Stimulated activated CD4-positive, alpha-beta T cell treated with anti-CD3 and anti-CD28 coated beads, Interleukin-12 subunit alpha, Interleukin-12 subunit beta, amount 100 ng/mL, for 4 hours (primary cell): ENCODE measurements around the gene GALP.
"Not testable (repeated sequence)": the region's sequence is repeated elsewhere in the genome, so short reads cannot be mapped to it uniquely, and the experiment has no call there.

Experiments used
- DNase-seq: peaks from one replicate; pipeline ENCODE4 v3.0.0-alpha.2; 2020

GALP gene

GRCh38 chr19:56175861-56176307 is at the start of gene GALP:
GALP (plus strand) TSS chr19:56176008; CDS start chr19:56177109, 1,101 bp downstream.
- not testable (repeated sequence) for DNase-seq

DNA sequence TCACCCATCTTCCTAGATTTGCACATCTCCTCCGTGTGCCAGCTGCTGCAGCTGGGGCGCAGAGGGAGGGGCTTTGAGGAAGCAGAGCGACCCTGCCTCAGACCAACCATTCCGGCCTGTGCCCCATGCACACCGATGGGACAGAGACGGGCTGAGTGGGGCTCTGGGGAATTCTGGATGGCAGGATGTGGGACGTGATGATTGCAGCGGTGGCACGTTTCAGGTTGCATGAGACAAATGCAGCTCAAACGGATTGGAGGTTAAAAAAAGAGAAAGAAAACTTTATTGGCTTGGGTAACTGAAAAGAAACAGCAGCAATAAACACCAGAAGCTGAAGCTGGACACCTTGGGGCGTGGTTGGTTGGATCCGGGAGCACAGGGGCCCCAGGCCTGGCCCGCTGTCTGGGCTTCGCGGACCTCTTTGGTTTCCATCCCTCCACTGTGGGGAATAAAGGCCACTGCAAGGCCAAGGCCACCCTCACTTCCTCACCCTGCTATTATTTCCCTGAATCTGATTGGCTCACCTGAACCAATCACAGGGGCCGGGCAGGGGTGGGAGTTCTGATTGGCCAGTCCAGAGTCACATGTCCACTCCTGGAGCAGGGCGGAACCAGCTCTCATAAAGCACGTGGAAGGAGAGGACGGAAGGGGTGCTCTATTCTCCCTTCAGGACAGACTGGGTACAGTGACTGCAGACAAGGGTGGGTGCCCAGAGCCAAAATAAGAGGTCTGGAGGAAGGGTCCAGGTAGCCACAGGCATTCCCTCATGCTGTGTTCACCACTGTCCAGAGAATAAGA is 48.6 kb upstream of the GALP start:
- no peak for DNase-seq

GRCh38 chr19:56130006-56130405 is 45.8 kb upstream of the GALP start:
- DNase-seq, result no peak

DNA sequence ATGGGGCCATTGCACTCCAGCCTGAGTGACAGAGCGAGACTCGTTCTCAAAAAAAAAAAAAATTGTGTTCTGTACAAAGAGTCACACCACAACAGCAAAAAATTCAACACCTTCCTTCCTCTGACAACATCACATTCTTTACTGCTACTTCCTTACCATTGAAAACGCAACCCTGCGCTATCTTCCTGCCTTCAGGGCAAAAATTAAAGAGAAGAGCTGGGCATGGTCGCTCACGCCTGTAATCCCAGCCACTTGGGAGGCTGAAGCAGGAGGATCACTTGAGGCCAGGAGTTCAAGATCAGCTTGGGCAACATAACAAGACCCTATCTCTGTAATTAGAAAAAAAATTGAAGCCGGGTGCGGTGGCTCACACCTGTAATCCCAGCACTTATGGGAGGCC is 44.2 kb upstream of the GALP start:
- DNase-seq, result no peak

- no peak for DNase-seq
Observed at GRCh38 chr19:56132316-56132822, 43.4 kb upstream of the GALP start.

DNA sequence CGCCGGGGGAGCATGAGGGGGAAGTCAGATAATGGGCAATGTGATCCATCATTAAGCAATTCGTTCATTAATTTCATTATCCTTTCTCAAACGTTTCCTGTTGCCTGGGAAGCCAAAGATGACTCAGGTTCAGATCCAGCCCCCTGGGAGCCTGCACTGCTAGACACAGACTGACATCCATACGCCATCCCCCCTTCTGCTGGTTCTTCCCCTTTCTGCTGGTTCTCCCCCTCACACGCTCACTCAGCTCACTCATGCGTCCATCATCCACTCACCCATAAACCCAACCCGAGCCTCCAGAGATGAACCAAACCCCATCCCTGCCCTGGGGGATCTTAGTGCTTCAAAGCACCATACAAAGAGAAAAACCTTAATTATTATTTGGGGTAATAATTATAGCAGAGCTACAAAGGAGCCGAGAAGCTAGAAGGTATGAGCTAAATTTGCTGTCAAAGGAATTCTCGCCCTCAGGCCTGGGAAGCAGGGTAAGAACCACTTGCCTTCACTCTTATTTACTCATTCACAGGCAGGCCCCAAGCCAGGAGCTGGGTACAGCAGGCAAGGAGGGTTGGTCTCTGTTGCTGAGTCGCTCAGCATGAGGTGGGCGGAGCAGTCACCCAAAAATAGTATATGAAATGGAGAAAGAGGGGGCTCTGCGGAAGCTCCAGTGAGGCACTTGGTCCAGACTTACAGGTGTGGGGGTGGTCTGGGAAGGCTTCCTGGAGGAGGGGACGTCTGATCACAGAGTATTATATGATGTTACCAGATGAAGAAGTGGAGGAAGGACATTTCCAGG is 41.8 kb upstream of the GALP start:
- no peak for DNase-seq

- DNase-seq, result no peak
Observed at GRCh38 chr19:56134654-56134921, 41.2 kb upstream of the GALP start.

GRCh38 chr19:56136362-56136761 is 39.4 kb upstream of the GALP start:
- no peak for DNase-seq

- DNase-seq, result no peak
Observed at GRCh38 chr19:56137405-56137804, 38.4 kb upstream of the GALP start.

GRCh38 chr19:56138069-56138468 is 37.7 kb upstream of the GALP start:
- no peak for DNase-seq

- no peak for DNase-seq
Observed at GRCh38 chr19:56139847-56140582, 35.8 kb upstream of the GALP start.

DNA sequence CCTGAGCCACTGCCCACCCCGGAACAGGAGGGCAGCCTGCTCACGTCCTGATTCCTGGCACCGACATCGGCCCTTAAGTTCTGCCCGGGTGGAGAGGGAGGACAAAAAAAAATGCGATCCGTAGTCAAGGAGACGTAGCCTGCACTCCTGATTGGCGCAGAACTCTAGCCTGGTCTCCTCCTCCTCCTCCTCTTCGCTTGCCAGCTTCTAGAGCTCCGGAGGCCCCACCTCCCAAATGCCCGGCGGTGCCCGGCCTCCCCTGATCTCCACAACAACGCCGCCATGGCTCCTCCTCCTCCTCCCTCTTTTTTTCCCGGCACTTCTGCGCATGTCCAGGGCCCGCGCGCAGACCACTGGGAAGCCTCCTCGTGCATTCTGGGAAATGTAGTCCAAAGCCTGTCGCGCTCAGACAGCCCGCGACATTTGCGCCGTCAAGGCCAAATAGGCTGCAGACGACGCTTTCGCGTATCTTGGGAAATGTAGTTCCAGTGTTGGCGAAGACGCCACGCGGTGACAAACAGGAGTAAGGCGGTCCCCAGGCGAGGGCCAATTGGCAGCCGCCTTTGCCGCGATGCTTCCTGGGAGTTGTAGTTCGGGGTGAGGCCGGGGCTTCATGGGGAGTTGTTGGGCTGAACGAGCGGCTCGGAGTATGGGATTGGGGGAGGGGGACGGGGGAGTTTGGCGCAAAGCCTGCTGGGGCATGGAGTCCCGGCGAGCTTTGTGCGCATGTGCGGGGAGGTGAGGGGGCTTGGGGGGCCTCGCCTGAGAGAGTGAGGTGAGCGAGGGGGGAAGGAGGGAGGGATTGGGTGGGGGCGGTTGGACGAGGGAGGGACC is 35.0 kb upstream of the GALP start, which contains the start of gene ZNF444:
ZNF444 (plus strand) TSS at position 705 of the 834 bp plus-strand sequence. CDS start 5,625 bp downstream, outside the sequence.
- DNase-seq, result peak; percentile 98

GRCh38 chr19:56141417-56141993 is 34.3 kb upstream of the GALP start:
- peak; percentile 23 for DNase-seq

DNA sequence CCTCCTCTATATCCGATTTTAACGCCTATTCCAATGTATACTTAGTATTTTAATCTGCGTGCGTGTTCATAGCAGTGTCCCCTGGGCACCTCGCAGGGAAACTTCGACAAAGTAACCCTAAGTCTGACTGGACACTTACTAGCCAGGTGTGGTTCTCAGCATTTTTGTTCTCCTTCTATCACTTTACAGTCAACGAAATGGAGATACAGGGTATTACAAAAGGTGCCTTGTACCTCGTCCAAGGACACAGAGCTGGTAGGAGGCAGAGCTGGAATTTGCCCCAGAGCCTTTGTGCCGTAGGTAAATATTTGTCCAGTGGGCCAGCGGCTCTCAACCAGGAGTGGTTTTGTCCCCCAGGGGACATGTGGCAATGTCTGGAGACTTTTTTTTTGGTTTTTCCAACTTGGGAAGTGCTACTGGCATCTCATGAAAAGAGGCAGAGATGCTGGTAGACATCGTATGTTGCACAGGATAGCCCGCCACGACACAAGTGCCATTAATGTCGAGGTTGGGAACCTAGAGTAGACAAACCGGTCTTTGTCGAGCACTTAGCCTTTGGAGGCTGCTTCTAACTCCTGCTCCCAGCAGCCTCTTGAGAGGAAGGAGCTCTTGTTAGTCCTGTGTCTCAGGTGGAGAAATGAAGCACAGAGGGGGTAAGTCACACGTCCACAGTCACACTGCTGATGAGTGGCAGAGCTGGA is 33.6 kb upstream of the GALP start:
- DNase-seq, result no peak

DNA sequence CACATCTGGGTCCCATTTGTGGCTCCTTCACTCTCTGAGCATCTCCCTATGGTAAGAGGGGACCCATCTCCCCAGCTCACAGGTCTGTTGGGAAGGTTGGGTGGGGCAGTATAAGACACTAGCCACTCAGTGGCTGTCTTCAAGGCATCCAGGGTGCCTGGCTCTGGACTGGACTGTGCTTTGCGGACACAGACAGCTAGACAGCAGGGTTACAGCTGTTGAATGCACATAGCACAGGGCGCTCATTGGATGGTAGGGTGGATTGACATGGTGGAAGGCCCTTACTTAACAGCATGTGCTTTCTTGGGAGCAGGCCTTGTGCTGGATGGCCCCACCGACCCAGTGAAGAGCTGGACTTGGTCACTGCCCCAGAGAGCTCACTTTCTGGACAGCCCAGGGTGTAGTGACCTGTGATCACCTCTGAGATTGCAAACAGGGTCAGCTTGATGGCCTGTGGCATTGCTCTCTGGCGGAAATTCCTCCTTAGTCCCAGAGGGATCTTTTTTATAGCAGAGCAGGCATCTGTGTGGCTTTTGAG is 32.8 kb upstream of the GALP start:
- DNase-seq, result no peak

- no peak for DNase-seq
Observed at GRCh38 chr19:56144376-56144775, 31.4 kb upstream of the GALP start.

DNA sequence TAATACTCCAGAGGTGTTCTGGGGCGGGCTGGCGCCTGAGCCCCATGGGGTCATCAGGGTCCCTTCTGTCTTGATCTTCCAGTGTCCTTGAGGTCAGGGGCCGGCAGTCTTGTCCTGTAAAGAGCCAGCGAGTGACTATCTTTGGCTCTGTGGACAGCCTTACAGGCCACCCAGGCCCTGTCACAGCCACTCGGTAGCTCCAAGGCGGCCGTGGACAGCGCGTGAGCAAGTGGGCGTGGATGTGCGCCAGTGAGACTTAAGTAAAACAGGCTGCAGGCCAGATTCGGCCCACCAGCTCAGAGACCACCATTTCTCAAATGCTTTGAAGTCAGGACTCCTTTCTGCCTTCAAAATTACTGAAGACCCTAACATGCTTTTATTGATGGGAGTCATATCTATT is 31.0 kb upstream of the GALP start:
- DNase-seq, result no peak

DNA sequence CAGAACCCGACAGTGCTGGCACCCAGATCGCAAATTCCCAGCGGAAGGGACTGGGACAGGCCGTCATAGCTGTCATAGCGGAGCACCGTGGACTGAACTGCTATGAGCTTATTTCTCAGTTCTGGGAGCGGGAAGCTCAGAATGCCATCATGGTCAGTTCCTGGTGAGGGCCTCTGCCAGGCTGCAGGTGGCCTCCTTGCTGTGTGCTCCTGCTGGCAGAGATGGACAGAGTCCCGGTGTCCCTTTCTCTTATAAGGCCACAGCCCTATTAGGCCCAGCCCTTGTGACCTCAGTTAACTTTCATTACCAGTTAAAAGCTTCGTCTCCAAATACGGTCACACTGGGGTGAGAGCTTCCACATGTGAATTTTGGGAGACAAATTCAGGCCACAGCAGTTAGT is 30.1 kb upstream of the GALP start:
- DNase-seq, result no peak

DNA sequence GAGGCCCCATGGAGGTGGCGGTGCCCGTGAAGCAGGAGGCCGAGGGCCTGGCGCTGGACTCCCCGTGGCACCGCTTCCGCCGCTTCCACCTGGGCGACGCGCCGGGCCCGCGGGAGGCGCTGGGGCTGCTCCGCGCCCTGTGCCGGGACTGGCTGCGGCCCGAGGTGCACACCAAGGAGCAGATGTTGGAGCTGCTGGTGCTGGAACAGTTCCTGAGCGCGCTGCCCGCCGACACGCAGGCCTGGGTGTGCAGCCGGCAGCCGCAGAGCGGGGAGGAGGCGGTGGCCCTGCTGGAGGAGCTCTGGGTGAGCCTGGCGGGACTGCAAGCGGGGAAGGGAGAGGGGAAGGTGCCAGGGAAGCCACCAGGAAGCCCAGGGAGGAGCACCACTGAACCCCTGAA is 28.9 kb upstream of the GALP start:
- no peak for DNase-seq

- no peak for DNase-seq
Observed at GRCh38 chr19:56147307-56147706, 28.5 kb upstream of the GALP start.

- no peak for DNase-seq
Observed at GRCh38 chr19:56148096-56148495, 27.7 kb upstream of the GALP start.
